GM12874 (cell line): ENCODE data around the gene SCNN1A.

Experiments used
- CTCF ChIP-seq: IDR thresholded peaks from 2 replicates; pipeline ENCODE4 v1.5.1; 2011; ENCODE audit warnings: low read depth, mild to moderate bottlenecking, control low read depth, low read length, moderate library complexity; ENCODE audit not compliant: insufficient read depth

Gene SCNN1A

DNA sequence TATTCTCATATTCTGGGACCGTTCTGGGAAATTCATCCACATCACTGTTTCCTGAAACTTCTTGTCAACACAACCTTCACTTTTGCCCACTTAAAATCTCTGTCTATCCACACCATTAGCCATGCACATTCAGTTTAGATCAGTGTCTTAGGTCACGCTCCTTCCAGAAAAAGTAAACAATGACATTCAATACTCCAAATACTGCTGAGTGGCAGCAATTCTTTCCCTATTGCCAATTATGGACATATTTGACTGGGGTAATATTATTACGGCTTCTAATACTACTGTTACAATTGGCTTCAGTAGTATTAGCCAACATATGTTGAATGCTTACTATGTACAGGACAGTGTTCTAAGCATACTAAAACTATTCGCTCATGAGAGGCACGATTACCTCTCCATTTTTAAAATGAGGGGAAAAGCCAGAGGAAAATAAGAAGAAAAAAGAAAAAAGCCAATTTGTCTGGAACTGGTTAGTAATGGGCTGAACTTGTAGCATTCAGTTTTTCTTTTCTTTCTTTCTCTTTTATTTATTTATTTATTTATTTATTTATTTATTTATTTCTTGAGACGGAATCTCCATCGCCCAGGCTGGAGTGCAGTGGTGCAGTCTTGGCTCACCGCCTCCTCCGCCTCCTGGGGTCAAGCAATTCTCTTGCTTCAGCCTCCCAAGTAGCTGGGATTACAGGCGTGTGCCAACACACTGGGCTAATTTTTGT, 32.0 kb upstream of the SCNN1A start:
- TF ChIP-seq CTCF, result no peak

DNA sequence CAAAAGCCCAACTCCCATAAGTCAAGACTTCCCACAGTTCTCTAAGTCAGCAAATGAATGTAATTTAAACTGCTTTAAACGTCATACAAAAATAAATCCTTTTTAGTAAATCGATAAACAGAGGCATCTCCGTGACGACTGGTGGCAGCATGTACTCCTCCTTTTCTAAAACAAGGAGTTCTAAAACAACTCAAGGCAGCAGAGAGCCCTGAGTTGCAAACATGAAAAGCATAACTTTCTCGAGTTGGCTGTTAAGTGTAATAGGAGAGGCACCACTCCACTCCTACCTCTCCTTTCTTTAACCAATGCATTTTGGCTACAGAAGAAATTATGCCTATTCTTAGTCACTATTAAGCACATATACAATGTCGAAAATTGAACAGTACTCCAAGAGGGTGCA, 30.6 kb upstream of the SCNN1A start:
- no peak for TF ChIP-seq CTCF

- no peak for TF ChIP-seq CTCF
These were observed 29.0 kb upstream of the SCNN1A start for GRCh38 chr12:6404390-6404789.

- TF ChIP-seq CTCF, result no peak
These were observed 24.7 kb upstream of the SCNN1A start for GRCh38 chr12:6399884-6400644.

- TF ChIP-seq CTCF, result no peak
These were observed 20.7 kb upstream of the SCNN1A start for GRCh38 chr12:6396031-6396430.

DNA sequence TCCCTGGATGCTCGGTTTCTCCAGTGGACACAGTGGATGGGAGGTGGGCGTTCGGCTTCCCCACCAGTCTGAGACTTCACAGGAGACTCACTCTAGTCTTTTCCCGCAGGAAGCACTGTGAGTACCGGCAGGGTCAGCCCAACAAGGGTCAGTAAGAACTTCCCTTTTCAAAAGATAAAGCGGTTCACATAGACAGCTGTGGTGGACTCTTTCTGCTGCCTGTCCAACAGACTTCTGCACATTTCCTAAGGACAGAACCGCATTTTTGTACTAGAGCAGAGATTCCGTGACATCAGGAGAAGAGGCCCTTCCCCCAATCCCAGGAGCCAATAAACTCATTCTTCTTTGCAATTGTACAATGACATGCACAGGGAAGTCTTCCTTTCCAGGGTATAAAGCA, 19.0 kb upstream of the SCNN1A start:
- no peak for TF ChIP-seq CTCF

GRCh38 chr12:6393109-6393508, 17.7 kb upstream of the SCNN1A start:
- no peak for TF ChIP-seq CTCF
